Parathyroid adenoma (tissue), 2 donors: ENCODE data around the gene OBSL1.

Source experiments
- H2AFZ ChIP-seq: fragments of 300-600 bp; sonication (generic); one replicate; pipeline ENCODE4 v1.7.0; 2017; ENCODE audit warnings: antibody characterized with exemption, mild to moderate bottlenecking
- H3K27ac ChIP-seq: fragments of 300-600 bp; sonication (generic); one replicate; pipeline ENCODE4 v1.7.0; 2017
- H3K27me3 ChIP-seq: fragments of 300-600 bp; sonication (generic); one replicate; pipeline ENCODE4 v1.7.0; 2017; ENCODE audit warnings: low read length; ENCODE audit not compliant: control insufficient read depth, insufficient read depth
- H3K36me3 ChIP-seq: fragments of 300-600 bp; sonication (generic); one replicate; pipeline ENCODE4 v1.7.0; 2017; ENCODE audit warnings: low read length; ENCODE audit not compliant: control insufficient read depth, insufficient read depth
- H3K4me1 ChIP-seq: fragments of 300-600 bp; sonication (generic); one replicate; pipeline ENCODE4 v1.7.0; 2017; ENCODE audit warnings: control low read depth
- H3K4me2 ChIP-seq: fragments of 300-600 bp; sonication (generic); one replicate; pipeline ENCODE4 v1.7.0; 2017; ENCODE audit warnings: low read length
- H3K4me3 ChIP-seq: fragments of 300-600 bp; sonication (generic); one replicate; pipeline ENCODE4 v1.7.0; 2017; ENCODE audit warnings: low read depth, low read length
- H3K79me2 ChIP-seq: fragments of 300-600 bp; sonication (generic); one replicate; pipeline ENCODE4 v1.7.0; 2017; ENCODE audit warnings: control low read depth
- H3K9ac ChIP-seq: fragments of 300-600 bp; sonication (generic); one replicate; pipeline ENCODE4 v1.7.0; 2017; ENCODE audit warnings: mild to moderate bottlenecking
- H3K9me3 ChIP-seq: fragments of 300-600 bp; sonication (generic); one replicate; pipeline ENCODE4 v1.7.0; 2017; ENCODE audit warnings: low read length; ENCODE audit not compliant: control insufficient read depth
- CTCF ChIP-seq: fragments of 300-600 bp; sonication (generic); IDR thresholded peaks from one replicate; pipeline ENCODE4 v1.7.0; 2017; ENCODE audit warnings: antibody characterized with exemption, mild to moderate bottlenecking
- donor health status: primary hyperparathyroidism.

Gene OBSL1

GRCh38 chr2:219576505-219577388 lies 5.4 kb upstream of the OBSL1 start:
- Histone ChIP-seq H3K36me3 (no peaks in the 10 kb centered on the region), H3K4me2 (no peak overlapping the region), H3K4me3 (no peak overlapping the region), H3K27me3 (no peaks in the 10 kb centered on the region), H3K9ac (no peak overlapping the region), H3K79me2 (no peaks in the 10 kb centered on the region), H2AFZ (no peak overlapping the region), H3K9me3 (no peaks in the 10 kb centered on the region), H3K4me1 (peaks cover 5% of the 10 kb centered on the region), H3K27ac (no peak overlapping the region)
- no peak for TF ChIP-seq CTCF

DNA sequence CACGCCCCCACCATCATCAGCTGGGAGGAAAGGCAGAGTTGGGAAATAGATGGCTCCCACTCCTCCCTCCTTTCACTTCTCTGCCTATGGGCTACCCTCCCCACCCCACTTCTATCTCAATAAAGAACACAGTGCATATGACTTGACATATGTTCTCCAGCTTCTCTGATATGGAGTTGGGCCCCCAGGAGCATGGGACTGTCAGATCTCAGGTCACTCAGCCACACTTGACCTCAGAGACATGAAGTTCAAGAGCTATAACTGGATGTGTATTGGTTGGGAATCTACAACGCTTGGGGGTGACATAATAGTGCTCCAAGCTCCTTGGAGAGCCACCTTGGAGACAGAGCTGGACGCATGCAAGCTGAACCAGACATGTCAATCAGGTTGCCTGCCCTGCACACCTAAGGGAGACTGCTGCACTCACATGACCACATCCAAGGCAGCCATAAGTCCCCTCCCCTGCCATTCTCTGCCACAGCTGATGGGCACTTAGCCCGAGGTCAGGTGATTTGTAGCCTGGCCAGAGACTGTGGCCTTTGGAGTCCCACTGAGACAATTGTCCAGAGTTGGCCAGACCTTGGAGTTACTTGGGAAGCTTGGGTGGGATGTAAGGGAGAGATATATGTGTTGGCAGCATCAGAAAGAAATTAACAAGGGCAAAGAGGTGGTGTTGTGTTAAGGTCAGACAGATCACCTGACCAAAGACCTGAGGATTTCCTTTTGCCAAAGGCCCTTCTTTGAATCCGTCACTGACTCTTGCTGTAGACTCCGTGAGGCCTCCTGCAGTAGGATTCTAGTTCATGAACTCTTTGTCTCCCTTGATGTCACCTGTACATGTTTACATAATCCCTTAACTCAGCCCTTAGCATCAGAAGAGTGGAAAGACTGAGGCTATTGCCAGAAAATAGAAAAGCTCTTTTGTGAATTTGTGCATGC lies 4.5 kb upstream of the OBSL1 start:
- H3K4me1 ChIP-seq: peaks cover 5% of the 10 kb centered on the region
- H3K27ac ChIP-seq: no peak overlapping the region
- no peak overlapping the region for H2AFZ ChIP-seq
- H3K4me2 ChIP-seq: no peak overlapping the region
- no peak overlapping the region for H3K9ac ChIP-seq
- H3K36me3 ChIP-seq: no peaks in the 10 kb centered on the region
- H3K27me3 ChIP-seq: no peaks in the 10 kb centered on the region
- no peaks in the 10 kb centered on the region for H3K9me3 ChIP-seq
- H3K79me2 ChIP-seq: no peaks in the 10 kb centered on the region
- H3K4me3 ChIP-seq: no peak overlapping the region
- no peak for TF ChIP-seq CTCF

- Histone ChIP-seq H3K27me3 (no peaks in the 10 kb centered on the region), H3K9me3 (no peaks in the 10 kb centered on the region), H3K36me3 (no peaks in the 10 kb centered on the region), H3K4me1 (peaks cover 5% of the 10 kb centered on the region), H3K79me2 (no peaks in the 10 kb centered on the region), H3K4me2 (no peak overlapping the region), H3K4me3 (no peak overlapping the region), H3K9ac (no peak overlapping the region), H3K27ac (no peak overlapping the region), H2AFZ (no peak overlapping the region)
- no peak for TF ChIP-seq CTCF
Observed at GRCh38 chr2:219574484-219575311, 3.4 kb upstream of the OBSL1 start.

DNA sequence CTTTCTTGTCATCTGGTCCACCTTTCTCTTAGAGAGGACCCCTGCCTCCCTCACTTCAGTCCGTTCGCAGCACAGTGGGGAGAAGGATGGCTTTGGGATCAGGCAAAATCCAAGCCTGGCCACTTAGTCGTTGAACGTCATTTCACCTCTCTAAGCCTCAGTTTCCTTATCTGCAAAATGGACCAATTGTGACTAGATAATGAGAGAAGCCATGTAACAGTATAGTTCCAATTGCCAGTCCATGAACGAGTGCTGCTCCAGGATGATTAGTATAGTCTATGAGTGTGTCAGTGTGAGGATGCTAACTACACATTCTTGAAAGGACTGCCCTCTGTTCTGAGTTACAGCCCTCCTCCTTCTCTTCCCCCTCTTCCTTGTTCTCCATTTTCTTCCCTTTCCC lies 1.8 kb upstream of the OBSL1 start:
- no peak for TF ChIP-seq CTCF
- Histone ChIP-seq H2AFZ (no peak overlapping the region), H3K4me1 (peaks cover 2% of the 10 kb centered on the region), H3K36me3 (no peaks in the 10 kb centered on the region), H3K4me2 (no peak overlapping the region), H3K9me3 (no peaks in the 10 kb centered on the region), H3K27ac (no peak overlapping the region), H3K27me3 (no peaks in the 10 kb centered on the region), H3K79me2 (no peaks in the 10 kb centered on the region), H3K9ac (no peak overlapping the region), H3K4me3 (no peak overlapping the region)
